ENCODE measurements around the gene OTULINL.
A peak's percentile ranks its signal among the peaks of the same experiment; 100 is the strongest.

OTULINL gene

GRCh38 chr5:14630671-14631070 is 49.1 kb downstream of the OTULINL start:
- TF ChIP-seq JUND (IDR thresholded peaks at IDR 0.05; ENCODE audit: low read depth) = no peak
- in situ Hi-C loops (cut with HindIII; ENCODE audit: low pct_unique_long_range_greater_than_20kb, low sequenced_read_pairs) = no loop called here
- no peak for DNase-seq (ENCODE audit: low read depth in 1 of 2, low spot score in 1 of 2)

GRCh38 chr5:14635656-14636055 is 54.1 kb downstream of the OTULINL start:
- in situ Hi-C loops (cut with HindIII; ENCODE audit: low pct_unique_long_range_greater_than_20kb, low sequenced_read_pairs) = no loop called here
- no peak for DNase-seq (ENCODE audit: low read depth in 1 of 2, low spot score in 1 of 2)
- no peak for TF ChIP-seq JUND (IDR thresholded peaks at IDR 0.05; ENCODE audit: low read depth)

- no peak for TF ChIP-seq JUND (IDR thresholded peaks at IDR 0.05; ENCODE audit: low read depth)
- in situ Hi-C loops (cut with HindIII; ENCODE audit: low pct_unique_long_range_greater_than_20kb, low sequenced_read_pairs) = no loop called here
- no peak for DNase-seq (ENCODE audit: low read depth in 1 of 2, low spot score in 1 of 2)
These were observed 59.2 kb downstream of the OTULINL start for GRCh38 chr5:14640765-14641164.

- in situ Hi-C loops (cut with HindIII; ENCODE audit: low pct_unique_long_range_greater_than_20kb, low sequenced_read_pairs) = no loop called here
- TF ChIP-seq JUND (IDR thresholded peaks at IDR 0.05; ENCODE audit: low read depth) = no peak
- no peak for DNase-seq (ENCODE audit: low read depth in 1 of 2, low spot score in 1 of 2)
These were observed 63.1 kb downstream of the OTULINL start for GRCh38 chr5:14644623-14645237.

GRCh38 chr5:14650052-14650451 is 68.5 kb downstream of the OTULINL start:
- no peak for TF ChIP-seq JUND (IDR thresholded peaks at IDR 0.05; ENCODE audit: low read depth)
- no peak for DNase-seq (ENCODE audit: low read depth in 1 of 2, low spot score in 1 of 2)
- in situ Hi-C loops (cut with HindIII; ENCODE audit: low pct_unique_long_range_greater_than_20kb, low sequenced_read_pairs) = no loop called here

- in situ Hi-C loops (cut with HindIII; ENCODE audit: low pct_unique_long_range_greater_than_20kb, low sequenced_read_pairs) = no loop called here
- TF ChIP-seq JUND (IDR thresholded peaks at IDR 0.05; ENCODE audit: low read depth) = no peak
- DNase-seq (ENCODE audit: low read depth in 1 of 2, low spot score in 1 of 2) = peak in 1 of 2 experiments; percentile 15
These were observed 73.7 kb downstream of the OTULINL start for GRCh38 chr5:14655146-14655741.

GRCh38 chr5:14656898-14657297 is 75.3 kb downstream of the OTULINL start:
- no peak for TF ChIP-seq JUND (IDR thresholded peaks at IDR 0.05; ENCODE audit: low read depth)
- in situ Hi-C loops (cut with HindIII; ENCODE audit: low pct_unique_long_range_greater_than_20kb, low sequenced_read_pairs) = no loop called here
- DNase-seq (ENCODE audit: low read depth in 1 of 2, low spot score in 1 of 2) = no peak

- no peak for TF ChIP-seq JUND (IDR thresholded peaks at IDR 0.05; ENCODE audit: low read depth)
- DNase-seq (ENCODE audit: low read depth in 1 of 2, low spot score in 1 of 2) = no peak
- in situ Hi-C loops (cut with HindIII; ENCODE audit: low pct_unique_long_range_greater_than_20kb, low sequenced_read_pairs) = no loop called here
These were observed 78.4 kb downstream of the OTULINL start for GRCh38 chr5:14659821-14660607.

- no peak for DNase-seq (ENCODE audit: low read depth in 1 of 2, low spot score in 1 of 2)
- TF ChIP-seq JUND (IDR thresholded peaks at IDR 0.05; ENCODE audit: low read depth) = no peak
- in situ Hi-C loops (cut with HindIII; ENCODE audit: low pct_unique_long_range_greater_than_20kb, low sequenced_read_pairs) = no loop called here
These were observed 79.2 kb downstream of the OTULINL start for GRCh38 chr5:14660833-14661232.

All from T47D (cell line).